Activated naive CD4-positive, alpha-beta T cell treated with anti-CD3 and anti-CD28 coated beads, Interleukin-2, amount 50 U/mL, for 16 hours (primary cell): ENCODE data around the gene ALG5.

Source experiments
- DNase-seq: peaks from one replicate; pipeline ENCODE4 v3.0.0-alpha.2; 2020

The ALG5 gene

GRCh38 chr13:36975172-36975571 is 24.0 kb downstream of the ALG5 start:
- no peak for DNase-seq

GRCh38 chr13:36973621-36974295 is 25.4 kb downstream of the ALG5 start:
- no peak for DNase-seq

GRCh38 chr13:36973009-36973408 is 26.1 kb downstream of the ALG5 start:
- DNase-seq, result no peak

GRCh38 chr13:36966404-36966803 is 32.7 kb downstream of the ALG5 start:
- no peak for DNase-seq

GRCh38 chr13:36965767-36966166 is 33.4 kb downstream of the ALG5 start:
- no peak for DNase-seq

GRCh38 chr13:36959456-36960116 is 39.6 kb downstream of the ALG5 start:
- no peak for DNase-seq

GRCh38 chr13:36954542-36954941 is 44.6 kb downstream of the ALG5 start:
- no peak for DNase-seq

- DNase-seq, result no peak
These were observed 48.2 kb downstream of the ALG5 start for GRCh38 chr13:36950920-36951319.

- no peak for DNase-seq
These were observed 48.8 kb downstream of the ALG5 start for GRCh38 chr13:36950330-36950729.

GRCh38 chr13:36945078-36945477 is 54.1 kb downstream of the ALG5 start:
- DNase-seq, result no peak

- DNase-seq, result no peak
These were observed 73.5 kb downstream of the ALG5 start for GRCh38 chr13:36925603-36926002.

- no peak for DNase-seq
These were observed 75.1 kb downstream of the ALG5 start for GRCh38 chr13:36924001-36924400.

- no peak for DNase-seq
These were observed 77.4 kb downstream of the ALG5 start for GRCh38 chr13:36921631-36922301.

- DNase-seq, result no peak
These were observed 78.4 kb downstream of the ALG5 start for GRCh38 chr13:36920616-36921185.

GRCh38 chr13:36919833-36920615 is 79.1 kb downstream of the ALG5 start, which contains the start of gene SMAD9:
Gene SMAD9, minus strand, starts transcription at chr13:36920238. Its CDS starts 40,549 bp downstream, at chr13:36879689.
- peak; percentile 14 for DNase-seq

GRCh38 chr13:36919171-36919832 is 79.8 kb downstream of the ALG5 start:
- DNase-seq, result no peak

GRCh38 chr13:36918246-36919131 is 80.7 kb downstream of the ALG5 start:
- DNase-seq, result no peak

- DNase-seq, result no peak
These were observed 81.8 kb downstream of the ALG5 start for GRCh38 chr13:36917311-36917710.

- no peak for DNase-seq
These were observed 83.1 kb downstream of the ALG5 start for GRCh38 chr13:36915896-36916640.

- DNase-seq, result no peak
These were observed 84.0 kb downstream of the ALG5 start for GRCh38 chr13:36915106-36915505.

- DNase-seq, result no peak
These were observed 84.5 kb downstream of the ALG5 start for GRCh38 chr13:36914648-36915047.
